Erythroblast (primary cell): ENCODE data around the gene GPX3.

Experiments
- DNase-seq, 2 experiments: peaks; one replicate each; lab custom pipeline; 2025; lab: John Stamatoyannopoulos, UW
- GATA1 ChIP-seq: IDR thresholded peaks from 2 replicates; pipeline ENCODE4 v1.6.1; 2011; ENCODE audit warnings: low read depth, mild to moderate bottlenecking, control low read depth, low read length, moderate library complexity
- POLR2A ChIP-seq: IDR thresholded peaks from 2 replicates; pipeline ENCODE4 v1.6.1; 2011; ENCODE audit warnings: mild to moderate bottlenecking, low read length

Gene GPX3

GRCh38 chr5:151077967-151078366 is 57.6 kb downstream of the GPX3 start:
- TF ChIP-seq GATA1 (no peak), POLR2A (no peak)
- DNase-seq: no peak
